Lung (tissue), 12 donors: ENCODE results near the gene GALNT2. TPM values are rescaled to one million over a fixed set of nuclear protein-coding genes. Genes with fewer than 3 reads are reported as not detected.

ENCODE experiments used
- ATAC-seq: fragments of 200-7000 bp; cut with Tn5 transposase; one replicate; pipeline ENCODE4 v1.9.1; 2020; ENCODE audit warnings: moderate number of reproducible peaks; ENCODE audit not compliant: insufficient read depth, low FRiP score
- DNase-seq, 3 donors: peaks; one replicate each; pipeline ENCODE4 v3.0.0-alpha.2; 2013 to 2017
- H3K27ac ChIP-seq, 2 donors: one replicate each; pipeline ENCODE4 v1.5.1; 2013; ENCODE audit warnings: mild to moderate bottlenecking in 2 of 2, moderate library complexity in 2 of 2, control low read depth in 1 of 2, inconsistent platforms in 1 of 2, low read depth in 1 of 2, low read length in 1 of 2
- H3K27me3 ChIP-seq, 3 donors: one replicate each; pipeline ENCODE4 v1.5.1; 2013; ENCODE audit warnings: low read length in 2 of 3; ENCODE audit not compliant: control insufficient read depth in 3 of 3, insufficient read depth in 3 of 3
- H3K36me3 ChIP-seq, 4 donors: one replicate each; pipeline ENCODE4 v1.5.1; 2013; ENCODE audit warnings: low read length in 4 of 4, mild to moderate bottlenecking in 1 of 4, moderate library complexity in 1 of 4; ENCODE audit not compliant: control insufficient read depth in 4 of 4, insufficient read depth in 4 of 4
- H3K4me1 ChIP-seq, 5 donors: one replicate each; pipeline ENCODE4 v1.5.1; 2013; ENCODE audit warnings: low read length in 5 of 5, mild to moderate bottlenecking in 2 of 5, moderate library complexity in 1 of 5; ENCODE audit not compliant: control insufficient read depth in 5 of 5, insufficient read depth in 5 of 5
- H3K4me3 ChIP-seq: one replicate; pipeline ENCODE4 v1.5.1; 2013; ENCODE audit warnings: mild to moderate bottlenecking, control low read depth, moderate library complexity
- H3K9ac ChIP-seq, 2 donors: one replicate each; pipeline ENCODE4 v1.5.1; 2013; ENCODE audit warnings: low read length in 2 of 2, control low read depth in 1 of 2; ENCODE audit not compliant: insufficient read depth in 1 of 2
- H3K9me3 ChIP-seq, 4 donors: one replicate each; pipeline ENCODE4 v1.5.1; 2013; ENCODE audit warnings: low read length in 3 of 4, mild to moderate bottlenecking in 1 of 4, moderate library complexity in 1 of 4; ENCODE audit not compliant: control insufficient read depth in 4 of 4, insufficient read depth in 3 of 4
- whole genome bisulfite sequencing, 2 donors: extraction: QIAGEN DNeasy Blood & Tissue Kit; methylation state at CpG; one replicate each; pipeline ENCODE4 v1.1.7; 2013; 5-methylcytosine and 5-hydroxymethylcytosine counted together
- polyA plus RNA-seq, 2 donors: library from polyadenylated mRNA; stranded (reverse); fragments of 200-250 nt; gene quantifications; one replicate each; pipeline ENCODE4 v1.2.1, GENCODE V29; 2013
- total RNA-seq, 2 donors: library from RNA; depleted of rRNA in 1 of 2; stranded (reverse); fragments of >200 nt in 1 of 2; gene quantifications; one replicate each; pipeline ENCODE4 v1.2.1, GENCODE V29; 2014 to 2021
- TF ChIP-seq, protein P1 (sequence below): IDR thresholded peaks from 2 replicates; pipeline ENCODE4 v1.5.1; 2012; ENCODE audit warnings: mild to moderate bottlenecking; ENCODE audit errors: control extremely low read depth, extremely low read depth
- donor health status: control.
- donor health status: control.
- donor health status: Bipolar disorder and iron deficiency.
- donor health status: healthy.
- donor health status: DM: yes; HTN: yes; CAD: no.

GALNT2 gene
- total and polyA plus RNA-seq, 4 donors = 23.1 to 101 (median 58.9) TPM

DNA sequence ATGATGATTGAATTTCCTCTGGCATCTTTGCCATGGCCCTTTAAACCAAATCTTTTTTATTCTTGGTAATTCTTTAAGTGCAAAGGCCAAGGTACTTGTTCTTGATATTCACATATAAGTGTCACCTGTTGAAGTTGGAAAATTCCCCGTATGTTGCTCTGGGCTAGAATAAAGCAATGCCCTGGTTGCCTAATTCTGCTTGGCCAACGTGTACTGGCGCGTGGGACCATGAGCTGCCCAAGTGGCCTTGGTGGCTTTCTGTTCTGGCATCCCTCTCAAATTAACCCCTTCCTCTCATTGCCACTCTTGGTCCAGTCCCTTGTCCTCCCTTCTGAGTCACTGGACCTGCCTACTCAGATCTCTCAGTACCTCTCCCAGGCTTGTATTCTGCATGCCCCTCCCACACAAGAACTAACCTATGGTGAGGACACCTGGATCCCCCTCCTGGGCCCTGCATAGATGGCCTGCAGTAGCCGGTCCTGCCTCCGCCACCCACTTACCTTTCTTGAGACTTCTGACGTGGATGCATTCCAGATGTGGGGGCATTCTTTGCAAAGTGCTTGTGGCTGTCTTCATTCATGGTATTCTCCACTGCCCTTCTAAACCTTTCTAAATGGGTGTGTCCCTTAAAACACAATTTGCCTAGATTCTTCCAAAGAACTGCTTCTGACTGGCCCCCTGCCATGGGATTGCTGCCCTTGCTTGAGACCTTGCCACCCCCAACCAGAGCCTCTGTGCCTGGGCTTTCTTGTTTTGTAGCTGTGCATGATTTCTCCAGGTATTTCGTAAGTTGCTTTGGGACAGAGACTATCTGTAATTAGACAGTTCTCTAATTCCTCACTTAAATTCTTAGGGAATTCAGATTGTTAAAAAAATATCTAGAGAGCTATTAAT lies 152.4 kb downstream of the GALNT2 start:
- H3K4me1 ChIP-seq = peaks cover 0 to 18% (median 13%) of the 10 kb centered on the region in 5 donors
- TF ChIP-seq, protein P1, sequence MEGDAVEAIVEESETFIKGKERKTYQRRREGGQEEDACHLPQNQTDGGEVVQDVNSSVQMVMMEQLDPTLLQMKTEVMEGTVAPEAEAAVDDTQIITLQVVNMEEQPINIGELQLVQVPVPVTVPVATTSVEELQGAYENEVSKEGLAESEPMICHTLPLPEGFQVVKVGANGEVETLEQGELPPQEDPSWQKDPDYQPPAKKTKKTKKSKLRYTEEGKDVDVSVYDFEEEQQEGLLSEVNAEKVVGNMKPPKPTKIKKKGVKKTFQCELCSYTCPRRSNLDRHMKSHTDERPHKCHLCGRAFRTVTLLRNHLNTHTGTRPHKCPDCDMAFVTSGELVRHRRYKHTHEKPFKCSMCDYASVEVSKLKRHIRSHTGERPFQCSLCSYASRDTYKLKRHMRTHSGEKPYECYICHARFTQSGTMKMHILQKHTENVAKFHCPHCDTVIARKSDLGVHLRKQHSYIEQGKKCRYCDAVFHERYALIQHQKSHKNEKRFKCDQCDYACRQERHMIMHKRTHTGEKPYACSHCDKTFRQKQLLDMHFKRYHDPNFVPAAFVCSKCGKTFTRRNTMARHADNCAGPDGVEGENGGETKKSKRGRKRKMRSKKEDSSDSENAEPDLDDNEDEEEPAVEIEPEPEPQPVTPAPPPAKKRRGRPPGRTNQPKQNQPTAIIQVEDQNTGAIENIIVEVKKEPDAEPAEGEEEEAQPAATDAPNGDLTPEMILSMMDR = no peak
- no peaks in the 10 kb centered on the region for H3K27me3 ChIP-seq
- no peaks in the 10 kb centered on the region for H3K36me3 ChIP-seq
- no peak overlapping the region for H3K27ac ChIP-seq
- ATAC-seq = no peak
- no peak for DNase-seq
- no peak overlapping the region for H3K4me3 ChIP-seq
- WGBS, 2 donors = 64 to 71% methylated on average over 8 of the region's 8 CpGs
- no peaks in the 10 kb centered on the region for H3K9me3 ChIP-seq
- H3K9ac ChIP-seq = no peak overlapping the region

GRCh38 chr1:230220478-230220877 lies 153.4 kb downstream of the GALNT2 start:
- WGBS, 2 donors = 88 to 98% methylated on average over 7 of the region's 7 CpGs
- Histone ChIP-seq H3K27ac (no peak overlapping the region), H3K9ac (no peak overlapping the region), H3K9me3 (no peaks in the 10 kb centered on the region), H3K36me3 (no peaks in the 10 kb centered on the region), H3K4me3 (no peak overlapping the region), H3K27me3 (no peaks in the 10 kb centered on the region), H3K4me1 (peaks cover 0 to 18% (median 7%) of the 10 kb centered on the region in 5 donors)
- TF ChIP-seq, protein P1 = no peak
- no peak for ATAC-seq
- DNase-seq = no peak

DNA sequence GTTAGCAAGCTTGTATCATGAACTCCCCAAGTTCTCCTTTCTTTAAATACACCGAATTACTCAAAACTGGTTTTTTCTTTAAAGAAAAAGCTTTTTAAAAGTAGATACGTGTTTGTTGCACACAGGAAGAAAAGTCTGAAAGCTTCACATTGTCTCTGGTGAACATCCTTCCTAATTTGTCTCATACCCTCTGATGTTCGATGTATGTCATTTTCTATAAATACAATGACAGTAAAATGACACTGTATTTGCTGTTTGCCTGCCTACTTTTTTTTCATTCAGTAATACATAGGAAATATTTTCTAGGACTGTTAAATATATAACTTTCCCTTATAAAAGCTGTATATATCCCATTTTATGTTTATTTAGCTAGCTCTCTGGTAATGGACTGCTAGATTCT lies 153.9 kb downstream of the GALNT2 start:
- H3K27me3 ChIP-seq = no peaks in the 10 kb centered on the region
- TF ChIP-seq, protein P1 = no peak
- H3K4me3 ChIP-seq = no peak overlapping the region
- H3K9ac ChIP-seq = no peak overlapping the region
- DNase-seq (no peak), ATAC-seq (no peak)
- WGBS, 2 donors = 73 to 77% methylated on average over 3 of the region's 3 CpGs
- peaks cover 0 to 18% (median 3%) of the 10 kb centered on the region in 5 donors for H3K4me1 ChIP-seq
- no peaks in the 10 kb centered on the region for H3K36me3 ChIP-seq
- H3K27ac ChIP-seq = no peak overlapping the region
- H3K9me3 ChIP-seq = no peaks in the 10 kb centered on the region
